ENCODE measurements around the gene CHRDL2.

- TF ChIP-seq CTCF (IDR thresholded peaks at IDR 0.05; ENCODE audit: poor library complexity) (no peak), EZH2phosphoT487 (IDR thresholded peaks at IDR 0.05; ENCODE audit: low read depth, severe bottlenecking, unreplicated experiment) (no peak)
These were observed 58.1 kb downstream of the CHRDL2 start for GRCh38 chr11:74672956-74673692.

All from hepatocyte (in vitro differentiated cells).